GM21737 (cell line): ENCODE data around the gene GSC2.

Experiments
- ATAC-seq: cut with Tn5 transposase; IDR thresholded peaks from one replicate; pipeline ENCODE4 v1.9.1; 2021; ENCODE audit warnings: mild to moderate bottlenecking, moderate library complexity; ENCODE audit not compliant: unreplicated experiment

GSC2 gene

DNA sequence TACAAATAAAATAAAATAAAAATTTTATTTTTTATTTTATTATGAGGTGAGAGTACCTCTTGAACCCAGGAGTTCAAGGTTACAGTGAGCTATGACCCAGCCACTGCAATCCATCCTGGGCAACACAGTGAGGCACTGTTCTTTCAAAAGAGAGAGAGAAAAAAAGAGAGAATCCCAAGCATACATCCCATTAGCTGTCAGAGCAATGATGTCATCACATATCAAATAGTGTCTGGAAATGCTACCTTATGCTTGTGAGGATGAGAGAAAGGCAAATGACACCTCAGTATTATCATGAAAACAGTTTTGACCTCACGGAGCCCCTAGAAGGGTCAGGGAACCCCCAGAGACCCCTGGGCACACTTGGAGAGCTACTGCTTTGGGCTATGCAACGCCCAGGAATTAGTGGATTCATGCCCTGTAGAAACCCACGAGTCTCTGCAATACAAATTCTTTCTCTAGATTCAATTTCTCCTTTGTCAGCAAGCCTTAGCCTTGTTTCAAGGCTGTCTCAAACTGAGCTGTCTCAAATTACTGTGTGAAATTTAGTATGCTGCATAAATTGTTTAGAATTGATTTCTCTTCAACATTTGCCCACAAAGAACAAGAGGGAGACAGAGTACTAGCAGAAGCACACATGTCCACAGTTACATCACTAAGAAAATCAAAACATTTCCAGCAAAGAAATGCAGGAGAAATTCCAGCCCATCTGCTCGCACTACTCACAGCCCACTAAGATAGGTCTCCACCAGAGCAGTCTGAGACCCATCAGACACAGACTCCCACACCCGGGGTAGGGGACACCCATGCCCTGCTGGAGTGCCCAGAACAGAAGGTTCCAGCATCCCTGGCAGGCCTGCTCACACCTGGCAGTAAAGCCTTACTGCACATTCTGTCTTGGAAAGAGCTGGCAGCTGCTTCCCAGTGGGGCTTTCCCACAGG lies 45.9 kb downstream of the GSC2 start:
- no peak for ATAC-seq

DNA sequence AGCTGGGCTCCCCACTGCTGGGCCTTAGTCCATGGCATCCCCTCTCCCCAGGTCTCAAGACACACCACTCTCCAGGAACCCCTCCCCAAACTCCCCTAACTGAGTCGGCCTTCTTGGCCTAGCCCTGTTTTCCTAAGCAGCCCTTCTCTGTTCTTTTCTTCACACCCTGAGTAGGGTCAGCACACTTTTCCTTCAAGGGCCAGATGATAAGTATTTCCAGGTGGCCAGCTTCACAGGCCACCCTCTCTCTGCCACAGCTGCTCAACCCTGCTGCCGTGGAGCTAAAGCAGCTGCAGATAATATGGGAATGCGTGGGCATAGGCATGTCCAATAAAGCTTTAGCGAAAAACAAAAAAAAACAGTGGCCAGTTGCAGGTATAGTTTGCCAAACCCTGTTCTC lies 51.9 kb downstream of the GSC2 start:
- ATAC-seq, result no peak

DNA sequence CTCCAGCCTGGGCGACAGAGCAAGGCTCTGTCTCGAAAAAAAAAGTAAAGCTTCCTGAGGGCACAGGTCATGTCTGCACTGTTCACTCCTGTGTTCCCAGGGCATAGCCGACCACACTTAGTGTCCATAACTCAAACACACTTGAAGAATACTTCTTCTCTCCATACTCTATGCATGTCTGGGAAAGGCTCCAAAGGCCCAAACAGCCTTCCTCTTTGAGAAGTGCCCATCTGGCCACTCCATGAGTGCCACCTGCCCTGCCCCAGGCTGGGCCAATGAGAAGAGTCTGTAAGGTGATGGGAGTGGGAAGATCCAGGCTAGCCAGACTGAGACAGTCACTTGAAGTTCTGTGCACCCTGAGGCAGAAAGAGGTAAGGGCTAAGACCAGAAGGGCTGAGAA lies 52.6 kb downstream of the GSC2 start:
- no peak for ATAC-seq
